WERI-Rb-1 (cell line): Measurements from ENCODE around the gene AAK1.

Experiments
- DNase-seq: peaks from one replicate; pipeline ENCODE4 v3.0.0-alpha.2; 2020
- H3K27ac ChIP-seq: fragments of 250-450 bp; sonication (Bioruptor Pico); 2 replicates; pipeline ENCODE4 v1.5.1; 2020; ENCODE audit warnings: mild to moderate bottlenecking, moderate library complexity
- H3K27me3 ChIP-seq: fragments of 250-450 bp; sonication (Bioruptor Pico); 2 replicates; pipeline ENCODE4 v1.5.1; 2021; ENCODE audit warnings: mild to moderate bottlenecking, low read depth, moderate library complexity; ENCODE audit not compliant: insufficient read depth, severe bottlenecking
- H3K36me3 ChIP-seq: fragments of 250-450 bp; sonication (Bioruptor Pico); 2 replicates; pipeline ENCODE4 v1.5.1; 2020; ENCODE audit warnings: mild to moderate bottlenecking, moderate library complexity
- H3K4me3 ChIP-seq: 2 replicates; pipeline ENCODE4 v1.5.1; 2011; ENCODE audit warnings: low read depth, mild to moderate bottlenecking, control low read depth, low read length
- H3K9me3 ChIP-seq: fragments of 250-450 bp; sonication (Bioruptor Pico); 2 replicates; pipeline ENCODE4 v1.5.1; 2021; ENCODE audit warnings: mild to moderate bottlenecking, moderate library complexity; ENCODE audit not compliant: severe bottlenecking
- CTCF ChIP-seq: IDR thresholded peaks from 2 replicates; pipeline ENCODE4 v1.5.1; 2011; ENCODE audit warnings: low read depth, mild to moderate bottlenecking, control low read depth, inconsistent platforms, low read length

The AAK1 gene

DNA sequence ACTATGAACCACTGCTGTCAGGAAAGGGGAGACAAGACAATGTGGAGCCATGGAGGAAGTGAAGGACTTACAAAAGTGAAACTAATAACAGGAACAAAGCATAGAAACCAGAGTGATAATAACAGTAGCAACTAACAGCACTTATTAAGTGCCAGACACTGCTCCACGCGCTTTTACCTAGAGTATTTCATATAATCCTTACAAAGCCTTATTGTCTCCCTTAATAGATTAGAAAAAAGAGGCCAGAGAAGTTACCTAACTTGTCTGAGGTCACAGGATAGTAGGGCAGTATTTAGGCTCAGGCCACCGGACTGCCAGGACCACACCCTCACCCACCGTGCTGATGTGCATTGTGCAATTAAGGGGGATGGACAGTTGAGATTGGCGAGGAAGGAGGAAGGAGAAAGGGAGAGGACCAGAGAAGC, 107.7 kb downstream of the AAK1 start:
- Histone ChIP-seq H3K27me3 (no peaks in the 10 kb centered on the region), H3K27ac (peak overlapping the region; percentile 46), H3K36me3 (peaks cover 18% of the 10 kb centered on the region), H3K4me3 (no peak overlapping the region), H3K9me3 (peaks cover 2% of the 10 kb centered on the region)
- TF ChIP-seq CTCF, result no peak
- DNase-seq, result no peak

- H3K4me3 ChIP-seq, result no peak overlapping the region
- no peaks in the 10 kb centered on the region for H3K27me3 ChIP-seq
- H3K27ac ChIP-seq, result no peak overlapping the region
- H3K36me3 ChIP-seq, result peaks cover 17% of the 10 kb centered on the region
- no peaks in the 10 kb centered on the region for H3K9me3 ChIP-seq
- no peak for DNase-seq
- no peak for TF ChIP-seq CTCF
Observed at GRCh38 chr2:69531186-69531585, 112.4 kb downstream of the AAK1 start.

DNA sequence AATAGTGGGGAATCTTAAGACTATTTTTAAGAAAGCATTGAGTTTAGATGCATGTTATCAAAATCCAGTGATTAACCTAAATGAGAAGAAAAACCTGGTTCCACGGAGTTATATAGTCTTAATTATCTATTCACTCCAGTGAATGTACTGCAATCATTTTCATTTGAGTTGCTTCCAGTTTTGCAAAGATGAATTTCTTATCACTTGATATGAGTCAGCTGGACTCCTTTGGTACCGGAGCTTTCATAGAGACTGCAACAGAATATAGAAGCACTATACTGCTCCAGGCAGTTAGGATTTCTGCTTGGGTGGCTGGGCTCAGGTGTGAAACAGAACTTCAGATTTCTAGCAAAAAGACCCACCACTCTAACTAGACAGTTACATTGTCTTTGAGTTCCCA, 114.1 kb downstream of the AAK1 start:
- TF ChIP-seq CTCF, result no peak
- H3K36me3 ChIP-seq, result peaks cover 24% of the 10 kb centered on the region
- no peaks in the 10 kb centered on the region for H3K27me3 ChIP-seq
- no peaks in the 10 kb centered on the region for H3K9me3 ChIP-seq
- H3K27ac ChIP-seq, result no peak overlapping the region
- H3K4me3 ChIP-seq, result no peak overlapping the region
- no peak for DNase-seq

- H3K36me3 ChIP-seq, result peaks cover 21% of the 10 kb centered on the region
- no peak for TF ChIP-seq CTCF
- H3K4me3 ChIP-seq, result no peak overlapping the region
- no peak for DNase-seq
- no peak overlapping the region for H3K27ac ChIP-seq
- no peaks in the 10 kb centered on the region for H3K9me3 ChIP-seq
- no peaks in the 10 kb centered on the region for H3K27me3 ChIP-seq
Observed at GRCh38 chr2:69525261-69525660, 118.3 kb downstream of the AAK1 start.

DNA sequence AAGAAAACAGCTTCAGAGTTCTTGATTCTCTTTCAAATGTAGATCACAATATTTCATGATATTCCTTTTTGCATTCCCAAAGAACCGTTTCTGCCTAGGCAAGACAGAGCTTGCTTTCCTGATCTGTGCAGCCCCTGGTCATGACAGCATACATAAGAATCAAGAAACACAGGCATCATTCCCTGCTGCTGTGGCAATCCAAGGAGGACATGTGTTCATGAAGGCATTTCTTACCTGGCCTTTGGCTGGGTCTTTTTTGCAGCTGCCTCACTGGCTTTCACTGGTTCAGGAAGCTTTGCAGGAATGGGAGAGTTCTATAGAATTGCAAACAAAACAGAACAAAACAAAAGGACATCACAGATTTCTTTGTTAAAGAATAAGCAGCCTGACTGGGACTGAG, 118.7 kb downstream of the AAK1 start:
- no peaks in the 10 kb centered on the region for H3K9me3 ChIP-seq
- DNase-seq, result no peak
- H3K27ac ChIP-seq, result no peak overlapping the region
- H3K36me3 ChIP-seq, result peaks cover 21% of the 10 kb centered on the region
- no peaks in the 10 kb centered on the region for H3K27me3 ChIP-seq
- no peak for TF ChIP-seq CTCF
- H3K4me3 ChIP-seq, result no peak overlapping the region

DNA sequence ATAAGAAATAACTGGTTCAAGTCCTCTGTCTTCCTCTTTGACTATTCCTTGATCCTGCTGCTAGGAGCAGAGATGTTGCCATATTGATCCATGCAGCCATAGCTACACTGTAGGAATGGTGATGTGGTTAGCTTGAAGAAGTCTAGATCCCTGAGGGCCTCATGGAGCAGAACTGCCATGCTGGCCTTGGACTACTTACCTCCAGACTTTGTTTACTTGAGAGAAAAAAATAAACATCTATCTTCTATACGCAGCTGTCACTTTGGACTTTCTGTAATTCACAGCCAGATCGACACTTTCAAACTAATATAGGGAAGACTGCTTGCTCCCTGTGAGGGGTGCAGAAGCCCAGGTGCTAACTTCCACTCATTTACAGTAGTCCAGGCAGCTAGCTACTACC, 121.8 kb downstream of the AAK1 start:
- DNase-seq, result no peak
- TF ChIP-seq CTCF, result no peak
- Histone ChIP-seq H3K36me3 (peaks cover 35% of the 10 kb centered on the region), H3K9me3 (no peaks in the 10 kb centered on the region), H3K4me3 (no peak overlapping the region), H3K27me3 (no peaks in the 10 kb centered on the region), H3K27ac (no peak overlapping the region)
